ENCODE measurements around the gene LEP. TPM values are rescaled to one million over a fixed set of nuclear protein-coding genes. Genes with fewer than 3 reads are reported as not detected.

The LEP gene
- total and polyA plus RNA-seq, 9 of the 15 experiments (the other 6 are each of a cell fraction or from before 2014, with no cell fraction given): not detected

GRCh38 chr7:128236924-128237586 lies 4.0 kb upstream of the LEP start (continued):
- TF ChIP-seq ZNF398 (CRISPR knock-in tag; IDR thresholded peaks at IDR 0.05) (no peak), POLR2B (IDR thresholded peaks at IDR 0.05; ENCODE audit: low read depth, partially characterized antibody) (no peak), ZNF280B (CRISPR knock-in tag; IDR thresholded peaks at IDR 0.05) (no peak), XRCC4 (IDR thresholded peaks at IDR 0.05; ENCODE audit: extremely low read depth, insufficient read depth, insufficient read length) (no peak), CHAMP1 (IDR thresholded peaks at IDR 0.05) (no peak), HOMEZ (CRISPR knock-in tag; IDR thresholded peaks at IDR 0.05) (peak; percentile 75; the same call in 1 of the 2 replicates), HCFC1 (IDR thresholded peaks at IDR 0.05; ENCODE audit: low read depth, low read length) (no peak), SFPQ (IDR thresholded peaks at IDR 0.05; ENCODE audit: low read depth, low read length) (no peak), DACH1 (IDR thresholded peaks at IDR 0.05; ENCODE audit: partially characterized antibody) (peak; percentile 22), MXD1 (CRISPR knock-in tag; IDR thresholded peaks at IDR 0.05; ENCODE audit: borderline replicate concordance, poor library complexity, severe bottlenecking) (no peak), MAX (CRISPR knock-in tag; IDR thresholded peaks at IDR 0.05) (peak; percentile 29; the same call in 1 of the 2 replicates), FOXJ2 (tag; IDR thresholded peaks at IDR 0.05) (peak; percentile 87), CBX1 (IDR thresholded peaks at IDR 0.05; ENCODE audit: low read depth) (no peak; the same call in 1 of the 2 replicates), ZNF511 (CRISPR knock-in tag; IDR thresholded peaks at IDR 0.05) (no peak), ZNF23 (CRISPR knock-in tag; IDR thresholded peaks at IDR 0.05) (no peak)
